HG02571 (cell line): Measurements from ENCODE around the gene CARM1.

Source experiments
- ATAC-seq: cut with Tn5 transposase; IDR thresholded peaks from one replicate; pipeline ENCODE4 v1.9.1; 2021; ENCODE audit warnings: mild to moderate bottlenecking, moderate library complexity; ENCODE audit not compliant: unreplicated experiment

Gene CARM1

GRCh38 chr19:10968527-10969135 lies 97.3 kb downstream of the CARM1 start:
- ATAC-seq = no peak

- no peak for ATAC-seq
Measured at GRCh38 chr19:10971107-10971726, 99.9 kb downstream of the CARM1 start.
